ENCODE results near the gene MRPS35.

The MRPS35 gene

DNA sequence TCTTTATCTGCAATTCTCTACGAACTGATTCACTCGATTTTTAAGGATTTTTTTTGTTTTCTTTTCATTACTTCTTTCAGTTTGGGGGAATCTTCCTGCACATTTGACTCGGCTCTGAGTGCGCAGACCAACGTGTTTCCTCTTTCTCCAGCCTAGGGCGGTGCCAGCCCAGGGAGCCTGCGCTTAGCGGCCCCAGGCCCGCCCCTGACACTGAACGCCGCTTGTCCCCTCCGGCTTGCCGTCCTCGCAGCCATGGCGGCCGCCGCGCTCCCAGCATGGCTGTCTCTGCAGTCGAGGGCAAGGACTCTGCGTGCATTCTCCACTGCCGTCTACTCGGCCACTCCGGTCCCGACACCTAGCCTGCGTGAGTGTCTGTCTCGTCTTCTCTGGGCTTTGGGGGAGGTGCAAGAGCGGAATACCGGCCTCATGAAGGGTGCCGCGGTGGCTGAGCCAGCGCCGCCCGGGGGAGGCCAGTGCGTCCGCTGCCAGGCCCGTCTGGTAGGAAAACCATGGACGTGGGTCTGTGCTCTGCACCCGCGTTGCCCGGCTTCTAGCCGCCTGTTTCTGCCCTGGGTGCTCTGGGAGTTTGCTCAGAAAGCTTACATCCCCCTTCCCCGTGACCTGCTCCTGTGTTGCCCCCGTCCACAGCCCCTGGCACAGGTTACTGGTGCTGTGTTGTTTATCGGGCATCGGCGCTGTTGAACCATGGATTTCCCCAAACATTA is at the start of gene MRPS35:
Gene MRPS35 (plus strand): TSS at position 241 of the 725 bp plus-strand sequence. CDS start 12 bp downstream, at position 253.
- DNase-seq, result peak; percentile 47

DNA sequence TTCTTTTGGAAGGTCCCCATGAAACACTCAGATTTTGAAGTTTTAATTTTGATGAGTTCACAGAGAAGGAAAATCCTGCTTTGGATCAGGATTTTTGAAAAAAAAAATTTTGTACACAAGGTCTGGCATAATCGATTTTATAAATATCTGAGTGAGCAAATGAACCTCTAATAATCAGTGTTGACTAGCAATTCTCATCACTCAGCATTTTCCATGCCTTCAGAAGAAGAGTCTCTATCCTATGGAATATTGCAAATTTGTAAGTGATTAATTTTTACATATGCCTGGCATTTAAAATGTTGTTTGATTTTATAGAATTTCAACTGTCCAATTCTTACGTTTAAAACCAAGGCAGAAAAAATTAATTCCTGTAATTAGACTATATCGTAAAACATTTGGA is 44.9 kb upstream of the MRPS35 start:
- no peak for DNase-seq

DNA sequence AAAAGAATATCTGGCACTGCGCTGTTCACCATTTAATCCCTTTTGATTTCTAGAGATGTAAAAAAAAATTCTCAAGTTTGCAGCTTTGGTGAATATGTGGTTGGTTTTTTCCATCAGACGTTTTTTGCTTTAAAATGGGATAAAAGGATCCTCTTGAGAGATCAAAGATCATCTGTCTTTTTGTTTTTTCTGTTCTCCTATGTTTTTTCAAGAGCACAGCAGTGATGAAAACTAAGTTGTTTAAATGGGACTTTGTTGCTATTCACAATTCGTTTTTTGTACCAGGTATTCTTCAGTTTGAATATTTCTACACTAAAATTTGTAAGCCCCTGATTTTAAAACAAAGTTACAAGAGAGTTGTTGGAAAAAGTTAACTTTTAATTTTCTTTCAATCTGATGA is 44.1 kb upstream of the MRPS35 start:
- no peak for DNase-seq

DNA sequence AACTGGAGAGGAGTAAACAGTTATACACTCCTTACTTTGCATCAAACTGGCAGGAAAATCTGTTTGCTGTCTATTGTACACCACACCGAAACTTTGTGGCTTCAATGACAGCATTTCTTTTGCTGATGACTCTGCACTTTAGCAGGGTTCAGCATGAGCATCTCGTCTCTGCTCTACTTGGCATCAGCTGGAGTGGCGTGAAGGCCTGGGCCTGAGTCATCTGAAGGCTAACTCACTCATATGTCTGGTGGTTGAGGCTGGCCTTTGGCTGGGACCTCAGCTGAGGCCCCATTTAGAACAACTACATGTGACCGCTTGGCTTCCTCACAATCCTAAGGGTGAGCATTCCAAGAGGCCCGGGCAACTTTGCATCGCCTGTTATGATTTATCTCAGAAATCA is 43.1 kb upstream of the MRPS35 start:
- no peak for DNase-seq

DNA sequence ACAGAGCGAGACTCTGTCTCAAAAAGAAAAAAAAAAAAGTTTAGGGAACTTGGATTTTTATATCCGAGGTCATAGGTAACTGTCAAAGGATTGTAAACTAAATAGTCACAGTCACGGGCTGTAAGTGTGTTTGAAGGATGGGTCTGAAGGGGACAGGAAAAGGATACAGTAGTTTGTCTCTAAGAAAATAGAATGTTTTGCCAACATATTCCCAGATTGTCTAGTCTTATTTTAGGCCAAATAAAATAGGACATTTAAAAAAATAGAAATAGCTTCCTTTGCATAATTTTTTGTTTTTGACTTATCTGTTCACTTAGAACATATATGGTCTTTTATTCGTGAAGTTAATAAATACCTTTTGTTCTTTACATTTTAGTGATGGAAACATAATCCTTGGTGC is 38.6 kb upstream of the MRPS35 start:
- no peak for DNase-seq

DNA sequence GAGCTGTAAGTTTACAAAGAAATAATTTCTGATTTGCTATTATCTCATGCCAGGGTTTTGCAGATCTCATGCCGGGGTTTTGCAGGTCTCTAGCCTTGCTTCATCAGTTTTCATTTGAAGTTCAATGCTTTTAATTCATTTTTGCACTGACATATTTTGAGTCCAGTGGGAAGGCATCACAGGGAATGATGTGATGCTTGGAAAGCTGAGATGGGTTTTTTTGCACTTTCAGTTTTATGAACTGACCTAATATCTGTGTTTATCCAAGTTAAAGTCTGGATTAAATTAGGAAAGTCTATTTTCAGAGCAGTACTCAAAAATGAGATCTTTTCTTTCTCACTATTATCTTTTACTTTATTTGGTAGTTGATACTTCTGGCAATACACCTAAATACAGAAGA is 38.0 kb upstream of the MRPS35 start:
- no peak for DNase-seq

DNA sequence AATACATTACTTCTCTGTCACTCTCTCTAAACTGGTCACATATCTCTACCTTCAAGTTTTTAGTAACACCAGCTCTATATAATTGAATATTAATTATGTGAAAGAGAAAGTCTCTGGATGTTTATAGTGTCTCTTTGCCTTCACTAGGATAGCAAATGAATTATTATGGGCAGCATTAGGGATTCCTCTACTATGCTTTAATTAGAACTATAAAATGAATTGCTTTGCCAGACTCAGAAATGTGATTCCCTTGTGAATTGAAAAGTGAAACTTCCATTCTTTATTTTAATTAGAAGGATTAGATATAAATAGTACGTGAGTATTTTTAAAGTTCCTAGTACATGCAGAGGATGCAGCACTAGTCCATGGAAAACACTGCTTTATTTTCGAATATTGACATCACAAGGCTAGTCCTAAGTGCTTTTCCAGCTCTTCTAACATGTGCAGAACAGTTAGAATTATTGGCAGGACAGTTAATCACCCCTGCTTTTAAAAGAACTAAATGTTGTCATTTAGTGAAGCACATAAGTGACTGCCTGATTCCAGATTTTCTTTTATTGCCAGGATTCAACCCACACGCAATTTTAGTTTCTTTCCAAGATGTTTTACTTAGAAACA is 37.4 kb upstream of the MRPS35 start:
- no peak for DNase-seq

DNA sequence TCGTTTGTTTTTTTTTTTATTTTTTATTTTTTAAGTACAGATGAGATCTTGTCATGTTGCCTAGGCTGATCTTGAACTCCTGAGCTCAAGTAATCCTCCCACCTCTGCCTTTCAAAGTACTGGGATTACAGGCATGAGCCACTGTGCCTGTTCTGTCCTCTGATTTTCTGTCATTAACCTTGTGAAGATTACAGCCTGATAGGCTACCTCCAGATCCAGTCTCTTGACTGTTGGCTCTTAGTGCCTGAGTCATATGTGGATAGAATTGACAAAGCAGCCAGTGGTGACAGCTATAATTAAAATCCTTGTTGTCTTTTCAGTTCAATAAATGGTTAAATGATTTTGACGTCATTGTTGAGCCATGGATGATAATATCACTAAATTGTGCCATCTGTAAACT is 35.6 kb upstream of the MRPS35 start:
- DNase-seq, result no peak

DNA sequence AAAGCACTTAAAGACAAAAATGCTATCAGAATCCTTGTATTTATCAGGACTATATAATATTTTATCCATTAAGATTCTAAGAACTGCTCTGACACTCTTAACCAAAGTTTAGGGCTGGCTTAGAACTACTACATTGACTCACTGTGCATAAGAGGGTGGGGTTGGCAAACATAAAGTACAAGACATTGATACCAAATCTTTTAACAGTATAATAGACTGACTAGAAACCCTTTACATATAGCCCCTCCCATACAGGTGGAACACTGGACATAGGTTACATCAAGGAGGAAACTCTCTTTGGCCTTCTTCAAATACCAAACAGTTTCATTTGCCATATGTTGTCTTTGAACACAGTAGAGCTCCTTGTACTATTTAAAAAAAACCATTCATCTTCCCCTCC is 30.0 kb upstream of the MRPS35 start:
- no peak for DNase-seq

DNA sequence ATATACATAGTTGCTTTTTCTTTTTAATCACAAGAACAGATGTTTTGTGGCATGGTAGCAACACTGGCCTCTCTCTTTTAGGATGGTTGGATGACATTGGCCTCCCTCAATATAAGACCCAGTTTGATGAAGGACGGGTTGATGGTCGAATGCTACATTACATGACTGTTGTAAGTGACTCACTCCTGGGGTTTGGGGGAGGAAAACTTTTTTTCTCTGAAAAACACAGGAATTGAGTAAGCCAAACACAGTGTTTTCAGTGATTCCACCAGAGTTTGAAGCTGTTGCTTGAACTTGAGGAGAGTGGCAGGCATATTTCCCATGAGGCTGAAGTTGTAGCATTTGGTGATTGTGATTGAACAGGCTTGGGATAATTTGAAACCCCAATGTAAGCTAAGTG is 28.1 kb upstream of the MRPS35 start:
- no peak for DNase-seq

DNA sequence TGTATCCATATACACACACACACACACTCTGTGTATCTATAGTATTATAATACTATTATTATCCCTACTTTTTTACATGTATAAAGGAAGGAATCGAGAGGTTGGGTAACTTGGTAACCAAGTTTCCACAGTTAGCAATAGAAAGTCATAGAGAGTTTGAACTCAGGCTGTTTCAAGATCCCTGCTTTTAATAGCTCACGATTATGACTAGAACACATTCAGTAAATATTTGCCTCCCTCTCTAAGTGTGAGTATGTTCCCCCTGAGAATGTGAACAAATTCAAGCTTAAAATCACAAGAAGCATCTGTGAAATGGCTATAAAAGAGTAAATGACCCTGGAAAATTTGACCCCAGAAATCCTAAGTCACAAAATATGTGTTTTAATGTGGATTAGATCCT is 25.4 kb upstream of the MRPS35 start:
- no peak for DNase-seq

DNA sequence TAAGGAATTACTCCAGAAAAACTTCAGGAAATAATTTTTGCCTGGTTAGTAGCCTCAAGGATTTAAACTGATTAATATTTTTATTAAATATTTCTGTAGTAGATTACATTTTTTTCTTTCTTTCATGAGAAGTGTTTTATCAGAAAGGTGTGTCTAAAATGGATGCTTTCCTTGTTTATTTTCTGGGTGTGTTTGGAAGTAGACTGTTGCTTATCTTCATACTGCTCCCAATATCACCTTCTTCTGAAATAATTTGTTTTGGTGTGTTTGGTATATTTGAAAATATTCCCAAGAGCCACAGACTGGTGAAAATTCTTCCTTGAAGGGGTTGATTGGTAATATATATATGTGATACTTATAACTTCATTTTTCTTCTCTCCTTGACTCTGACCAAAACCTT is 24.5 kb upstream of the MRPS35 start:
- no peak for DNase-seq

DNA sequence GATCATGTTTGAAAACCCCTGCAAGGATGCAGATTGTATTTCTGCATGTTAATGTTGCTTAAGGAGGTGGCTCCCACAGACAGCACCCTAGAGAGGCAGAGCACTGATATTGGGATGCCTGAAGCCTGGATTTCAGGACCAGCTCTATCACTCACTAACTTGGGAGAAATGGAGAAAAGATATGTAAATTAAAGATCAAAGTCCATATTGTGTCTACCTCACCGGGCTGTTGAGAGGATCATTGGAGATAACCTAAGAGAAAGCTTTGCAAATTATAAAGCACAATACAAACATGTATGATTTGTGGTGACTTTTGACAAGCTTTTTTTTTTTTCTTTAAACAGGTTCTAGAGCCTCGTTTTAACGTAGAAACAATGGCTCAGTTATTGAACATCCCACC is 22.0 kb upstream of the MRPS35 start:
- DNase-seq, result no peak

DNA sequence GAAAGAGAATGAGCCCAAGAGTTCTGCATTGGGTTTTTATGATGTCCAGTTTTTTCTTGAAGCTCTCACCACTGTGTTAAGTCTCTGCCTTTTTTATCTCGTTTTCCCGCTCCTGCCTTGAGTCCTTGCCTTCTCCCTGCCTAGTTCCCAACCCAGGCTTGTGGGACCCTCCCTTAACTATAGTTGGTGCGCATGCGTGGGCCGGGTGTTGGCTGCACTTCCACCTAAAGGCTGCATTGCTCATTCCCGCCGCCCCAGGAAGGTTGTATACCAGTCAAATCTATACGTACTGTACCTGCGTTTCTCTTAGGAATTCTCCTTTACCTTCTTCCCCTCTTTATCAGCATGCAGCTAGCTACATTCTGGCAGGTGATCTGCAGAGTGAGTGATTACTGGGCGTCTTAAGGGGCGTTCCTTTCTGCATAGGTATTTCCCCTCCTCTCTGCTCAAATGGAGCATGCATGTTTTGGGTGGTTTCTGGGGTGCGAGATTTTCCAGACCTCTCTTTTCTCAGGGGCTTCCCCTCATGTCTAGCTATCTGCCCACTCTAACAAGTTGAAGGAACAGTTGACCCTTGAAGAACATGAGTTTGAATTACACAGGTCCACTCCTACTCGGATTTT is 21.0 kb upstream of the MRPS35 start:
- DNase-seq, result no peak

DNA sequence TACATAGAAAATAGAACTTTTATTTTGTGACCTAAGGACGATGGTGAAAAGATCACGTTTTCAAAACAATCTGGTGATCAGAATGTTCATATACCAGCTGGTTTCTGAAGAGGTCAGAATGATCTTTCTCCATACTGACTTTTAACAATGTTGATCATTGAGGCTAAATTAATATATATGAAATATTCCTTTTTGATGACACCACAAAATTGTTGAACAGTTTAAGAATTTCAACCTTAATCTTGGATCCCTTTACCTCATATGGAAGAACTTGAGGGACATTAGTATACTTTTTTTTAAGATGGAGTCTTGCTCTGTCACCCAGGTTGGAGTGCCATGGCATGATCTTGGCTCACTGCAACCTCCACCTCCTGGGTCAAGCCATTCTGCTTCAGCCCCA is 17.2 kb upstream of the MRPS35 start:
- DNase-seq, result no peak

DNA sequence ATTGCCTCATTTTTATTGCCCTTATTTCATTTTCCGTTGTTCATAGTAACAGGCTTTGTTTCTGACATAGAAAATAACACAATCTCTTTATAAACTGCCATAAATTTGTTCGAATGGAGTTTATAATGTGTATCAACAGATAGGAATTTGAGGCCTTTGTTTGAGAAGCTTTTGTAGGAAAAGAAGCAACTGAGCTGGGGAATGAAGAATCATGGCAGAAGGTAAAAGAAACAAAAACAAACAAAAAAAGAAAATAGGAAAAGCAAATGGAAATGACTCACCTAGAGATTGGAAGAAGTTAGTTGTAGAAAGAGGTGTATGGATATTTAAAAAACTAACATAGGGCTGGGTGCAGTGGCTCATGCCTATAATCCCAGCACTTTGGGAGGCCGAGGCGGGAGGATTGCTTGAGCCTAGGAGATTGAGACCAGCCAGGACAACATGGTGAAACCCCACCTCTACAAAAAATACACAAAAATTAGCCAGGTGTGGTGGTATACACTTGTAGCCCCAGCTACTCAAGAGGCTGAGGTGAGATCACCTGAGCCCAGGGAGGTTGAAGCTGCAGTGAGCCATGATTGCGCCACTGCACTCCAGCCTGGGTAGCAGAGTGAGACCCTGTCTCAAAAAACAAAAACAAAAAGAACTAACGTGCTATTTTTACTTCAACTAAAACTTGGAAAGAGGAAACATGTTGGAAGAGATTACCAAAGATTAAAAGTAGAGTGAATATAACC is 14.9 kb upstream of the MRPS35 start:
- no peak for DNase-seq

DNA sequence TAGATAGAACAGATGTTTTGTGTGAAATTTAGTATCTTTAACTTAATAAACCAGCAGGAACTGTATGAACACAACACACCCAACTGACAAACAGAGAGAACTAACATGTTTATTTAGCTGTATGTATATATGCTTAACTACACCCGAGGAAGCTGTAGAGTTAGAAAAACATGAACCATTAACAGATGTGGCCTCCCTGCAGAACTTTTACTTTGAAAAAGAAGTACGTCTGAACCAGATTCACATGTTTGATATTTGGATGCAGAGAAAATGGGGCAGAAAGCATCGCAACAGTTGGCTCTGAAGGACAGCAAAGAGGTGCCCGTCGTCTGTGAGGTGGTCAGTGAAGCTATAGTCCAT is 14.4 kb upstream of the MRPS35 start, which contains the start of gene REP15:
Gene REP15 (plus strand): TSS at position 155 of the 360 bp plus-strand sequence. CDS start 116 bp downstream, at position 271.
- no peak for DNase-seq

DNA sequence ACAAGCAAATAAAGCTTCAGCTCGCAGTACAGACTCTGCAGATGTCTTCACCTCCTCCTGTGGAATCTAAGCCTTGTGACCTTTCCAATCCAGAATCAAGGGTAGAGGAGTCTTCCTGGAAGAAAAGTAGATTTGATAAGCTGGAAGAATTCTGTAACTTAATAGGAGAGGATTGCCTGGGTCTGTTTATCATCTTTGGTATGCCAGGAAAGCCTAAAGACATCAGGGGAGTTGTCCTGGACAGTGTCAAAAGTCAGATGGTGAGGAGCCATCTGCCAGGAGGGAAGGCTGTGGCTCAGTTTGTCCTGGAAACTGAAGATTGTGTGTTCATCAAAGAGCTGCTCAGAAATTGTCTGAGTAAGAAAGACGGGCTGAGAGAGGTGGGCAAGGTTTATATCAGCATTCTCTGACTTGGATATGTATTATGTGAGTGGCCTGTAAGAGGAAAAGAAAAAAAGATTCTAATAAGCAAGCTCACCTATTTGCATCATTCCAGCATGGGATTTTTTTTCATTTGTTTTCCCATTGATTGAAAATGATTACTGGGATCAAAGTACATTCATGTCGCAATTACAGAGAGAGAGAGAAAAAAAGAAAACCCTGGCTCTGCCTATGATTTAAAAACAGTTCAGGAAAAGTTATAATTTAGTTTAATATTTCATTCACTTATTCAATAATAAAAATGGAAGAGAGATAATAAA is 13.6 kb upstream of the MRPS35 start:
- DNase-seq, result no peak

DNA sequence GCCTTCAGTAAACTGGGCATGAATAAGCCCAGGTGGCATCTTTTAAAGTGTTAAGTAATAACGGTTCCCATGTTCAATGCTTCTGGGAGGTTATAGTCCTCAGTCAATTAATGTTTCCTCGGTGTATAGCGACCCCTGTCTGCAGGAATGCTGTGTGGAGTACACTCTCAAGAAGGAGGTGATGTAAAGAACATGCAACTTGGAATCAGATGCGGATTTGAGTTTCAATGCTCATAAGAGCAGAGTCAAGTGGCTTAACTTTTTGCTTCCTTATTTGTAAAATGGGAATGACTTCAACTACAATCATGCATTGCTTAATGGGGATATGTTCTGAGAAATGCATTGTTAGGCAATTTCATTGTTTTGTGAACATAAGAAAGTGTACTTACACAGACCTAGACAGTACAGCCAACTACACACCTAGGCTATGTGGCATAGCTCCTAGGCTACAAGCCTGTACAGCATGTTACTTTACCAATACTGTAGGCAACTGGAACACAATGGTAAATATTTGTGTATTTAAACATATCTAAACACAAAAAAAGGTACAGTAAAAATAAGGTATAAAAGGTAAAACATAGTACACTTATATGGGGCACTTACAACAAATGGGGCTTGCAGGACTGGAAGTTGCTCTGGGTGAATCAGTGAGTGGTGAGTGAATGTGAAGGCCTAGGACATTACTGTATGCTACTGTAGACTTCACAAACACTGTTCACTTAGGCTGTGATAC is 6.7 kb upstream of the MRPS35 start:
- DNase-seq, result peak; percentile 15

DNA sequence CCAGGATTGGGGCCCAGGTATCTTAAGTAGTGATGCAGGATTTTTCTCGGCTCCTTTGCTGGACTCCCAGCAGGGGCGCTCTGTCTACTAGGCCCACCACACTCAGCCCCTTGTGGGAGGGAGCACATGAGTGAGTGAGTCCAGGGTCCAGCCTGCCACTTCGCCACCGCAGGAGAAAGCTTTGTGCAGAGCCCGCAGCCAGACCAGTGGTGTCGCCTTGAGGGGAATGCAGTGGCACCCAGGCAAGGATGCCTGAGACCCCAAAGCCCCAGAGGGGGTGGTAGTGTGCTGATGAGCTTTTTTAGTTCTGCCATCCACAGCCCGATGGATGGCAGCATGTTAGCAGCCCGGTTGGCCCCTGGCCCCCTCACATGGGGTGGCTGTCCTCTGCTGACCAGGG is 5.4 kb upstream of the MRPS35 start:
- no peak for DNase-seq

DNA sequence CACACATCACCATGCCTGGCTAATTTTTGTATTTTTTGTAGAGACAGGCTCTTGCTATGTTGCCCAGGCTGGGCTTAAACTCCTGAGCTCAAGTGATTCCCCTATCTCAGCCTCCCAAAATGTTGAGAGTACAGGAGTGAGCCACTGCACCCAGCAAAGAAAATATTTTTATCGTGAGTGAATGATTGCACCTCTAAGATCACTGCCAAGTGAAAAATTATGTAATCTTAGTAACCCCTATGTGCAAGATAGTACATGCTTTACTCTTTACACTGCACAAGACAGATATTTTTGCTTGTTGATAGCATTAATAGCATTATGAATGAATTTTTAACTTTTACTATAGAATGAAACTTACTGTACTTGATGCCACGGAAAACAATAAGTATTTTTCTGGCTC is 3.4 kb upstream of the MRPS35 start:
- DNase-seq, result no peak

DNA sequence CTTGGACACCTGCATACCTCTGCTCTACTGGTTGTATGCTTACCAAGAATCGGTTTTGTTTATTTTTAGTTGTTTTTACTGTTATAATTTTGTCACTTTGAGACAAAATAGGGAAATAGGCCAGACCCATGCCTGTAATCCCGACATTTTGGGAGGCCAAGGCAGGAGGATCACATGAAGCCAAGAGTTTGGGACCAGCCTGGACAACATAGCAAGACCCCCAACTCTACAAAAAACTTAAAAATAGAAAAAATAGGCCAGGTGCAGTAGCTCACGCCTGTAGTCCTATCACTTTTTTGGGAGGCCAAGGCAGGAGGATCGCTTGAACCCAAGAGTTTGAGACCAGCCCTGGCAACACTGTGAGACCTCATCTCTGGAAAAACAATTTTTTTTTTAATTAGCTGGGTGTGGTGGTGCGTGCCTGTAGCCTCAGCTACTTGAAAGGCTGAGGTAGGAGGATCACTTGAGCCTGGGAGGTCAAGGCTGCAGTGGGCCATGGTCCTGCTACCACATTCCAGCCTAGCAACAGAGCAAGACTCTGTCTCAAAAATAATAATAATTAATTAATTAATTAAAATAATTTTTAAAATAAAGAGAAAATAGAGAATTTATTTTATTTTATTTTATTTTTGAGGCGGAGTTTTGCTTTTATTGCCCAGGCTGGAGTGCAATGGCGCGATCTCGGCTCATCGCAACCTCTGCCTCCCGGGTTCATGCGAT is 1.3 kb upstream of the MRPS35 start:
- no peak for DNase-seq

Measured in SIG-M5 (cell line).